GM21528 (cell line): ENCODE data around the gene KCNK16.

Source experiments
- ATAC-seq: cut with Tn5 transposase; IDR thresholded peaks from one replicate; pipeline ENCODE4 v1.9.1; 2021; ENCODE audit warnings: mild to moderate bottlenecking, moderate library complexity; ENCODE audit not compliant: unreplicated experiment, low FRiP score

KCNK16 gene

GRCh38 chr6:39322306-39322850 is at the start of gene KCNK16:
Gene KCNK16 (minus strand): TSS chr6:39322702. CDS start chr6:39322540, 162 bp downstream.
- ATAC-seq, result no peak

GRCh38 chr6:39370390-39370789 is 47.9 kb upstream of the KCNK16 start:
- ATAC-seq, result no peak

- no peak for ATAC-seq
These were observed 47.5 kb upstream of the KCNK16 start for GRCh38 chr6:39369987-39370386.

- no peak for ATAC-seq
These were observed 45.2 kb upstream of the KCNK16 start for GRCh38 chr6:39367700-39368099.

GRCh38 chr6:39366931-39367618 is 44.6 kb upstream of the KCNK16 start:
- ATAC-seq, result no peak

GRCh38 chr6:39365281-39366074 is 43.0 kb upstream of the KCNK16 start:
- ATAC-seq, result no peak

- no peak for ATAC-seq
These were observed 40.8 kb upstream of the KCNK16 start for GRCh38 chr6:39363280-39363679.

- no peak for ATAC-seq
These were observed 40.0 kb upstream of the KCNK16 start for GRCh38 chr6:39362487-39362865.

- no peak for ATAC-seq
These were observed 39.4 kb upstream of the KCNK16 start for GRCh38 chr6:39361657-39362486.

- ATAC-seq, result no peak
These were observed 37.9 kb upstream of the KCNK16 start for GRCh38 chr6:39360378-39360777.

GRCh38 chr6:39357998-39358686 is 35.6 kb upstream of the KCNK16 start:
- ATAC-seq, result no peak

GRCh38 chr6:39353698-39354315 is 31.3 kb upstream of the KCNK16 start:
- no peak for ATAC-seq

GRCh38 chr6:39350723-39351505 is 28.4 kb upstream of the KCNK16 start:
- ATAC-seq, result no peak

GRCh38 chr6:39348740-39349139 is 26.2 kb upstream of the KCNK16 start:
- ATAC-seq, result no peak

- ATAC-seq, result no peak
These were observed 25.5 kb upstream of the KCNK16 start for GRCh38 chr6:39347906-39348585.

- no peak for ATAC-seq
These were observed 24.7 kb upstream of the KCNK16 start for GRCh38 chr6:39347206-39347605.

GRCh38 chr6:39344821-39345280 is 22.3 kb upstream of the KCNK16 start:
- no peak for ATAC-seq

- ATAC-seq, result no peak
These were observed 20.9 kb upstream of the KCNK16 start for GRCh38 chr6:39343396-39343870.
